Activated CD4-positive, CD25-positive, alpha-beta regulatory T cell treated with anti-CD3 and anti-CD28 coated beads, Interleukin-2, amount 50 U/mL, for 72 hours (primary cell): Measurements from ENCODE around the gene TMC1.

Source experiments
- DNase-seq: peaks from one replicate; pipeline ENCODE4 v3.0.0; 2021

TMC1 gene

DNA sequence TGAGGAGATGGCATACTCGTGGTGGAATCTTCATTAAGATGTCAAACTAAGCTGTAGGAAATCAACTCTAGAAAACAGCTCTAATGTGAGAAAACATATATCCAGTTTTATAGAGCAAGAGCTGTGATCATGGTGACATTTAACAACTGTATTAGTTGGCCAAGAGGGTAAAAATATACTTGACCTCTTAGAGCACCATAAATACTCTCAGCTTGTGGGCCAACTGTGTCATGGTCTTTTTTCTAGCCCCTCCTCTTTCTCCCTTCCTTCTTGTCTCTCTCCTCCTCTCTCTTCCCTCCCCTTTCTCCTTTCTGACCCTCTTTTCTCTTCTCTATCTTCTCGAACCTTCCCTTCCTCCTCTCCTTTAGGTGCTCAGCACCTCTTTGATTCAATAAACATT is 54.7 kb downstream of the TMC1 start:
- no peak for DNase-seq

DNA sequence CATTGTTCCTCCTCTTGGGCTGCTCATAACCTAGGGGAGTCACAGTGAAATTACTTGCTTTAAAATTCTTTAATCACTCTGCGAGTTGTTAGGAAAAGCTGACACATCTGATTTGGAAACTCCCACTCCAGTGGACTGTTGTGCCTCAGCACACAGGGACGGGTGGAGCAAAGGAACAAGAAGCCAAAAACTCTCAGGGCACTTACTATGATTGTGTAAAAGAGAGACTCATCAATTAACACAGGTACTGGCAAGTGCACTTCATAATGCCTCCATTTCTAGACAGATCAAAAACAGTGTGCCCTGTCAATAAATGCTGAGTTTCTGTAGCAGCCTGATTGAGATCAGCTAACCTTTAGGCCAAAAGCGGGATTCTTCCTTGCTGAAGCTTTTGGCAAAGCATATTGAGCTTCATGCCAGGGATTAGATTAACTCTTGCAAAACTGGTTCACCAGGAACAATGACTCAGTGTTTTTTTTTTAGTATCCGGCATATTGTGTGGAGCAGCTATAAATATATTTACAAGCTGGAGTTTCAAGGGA is 55.9 kb downstream of the TMC1 start:
- no peak for DNase-seq

DNA sequence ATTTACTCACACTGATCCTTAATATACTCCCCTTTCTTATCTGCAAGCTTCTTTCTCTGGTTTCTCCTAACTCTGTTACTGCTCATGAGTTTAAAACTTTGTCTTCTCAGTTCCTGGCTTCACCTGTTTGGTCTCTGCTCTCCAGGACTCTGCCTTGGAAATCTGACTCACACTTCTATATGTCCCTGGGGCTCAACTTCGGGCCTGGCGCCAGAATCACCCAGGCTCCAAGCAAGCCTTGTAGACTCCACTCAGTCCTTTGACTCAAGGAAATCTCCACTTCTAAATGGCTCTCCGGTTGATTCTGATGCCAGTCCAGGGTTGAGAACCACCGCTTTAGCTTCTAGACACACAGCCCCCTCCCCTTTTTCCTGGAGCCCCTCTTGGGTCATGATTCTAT is 57.8 kb downstream of the TMC1 start:
- DNase-seq = no peak

DNA sequence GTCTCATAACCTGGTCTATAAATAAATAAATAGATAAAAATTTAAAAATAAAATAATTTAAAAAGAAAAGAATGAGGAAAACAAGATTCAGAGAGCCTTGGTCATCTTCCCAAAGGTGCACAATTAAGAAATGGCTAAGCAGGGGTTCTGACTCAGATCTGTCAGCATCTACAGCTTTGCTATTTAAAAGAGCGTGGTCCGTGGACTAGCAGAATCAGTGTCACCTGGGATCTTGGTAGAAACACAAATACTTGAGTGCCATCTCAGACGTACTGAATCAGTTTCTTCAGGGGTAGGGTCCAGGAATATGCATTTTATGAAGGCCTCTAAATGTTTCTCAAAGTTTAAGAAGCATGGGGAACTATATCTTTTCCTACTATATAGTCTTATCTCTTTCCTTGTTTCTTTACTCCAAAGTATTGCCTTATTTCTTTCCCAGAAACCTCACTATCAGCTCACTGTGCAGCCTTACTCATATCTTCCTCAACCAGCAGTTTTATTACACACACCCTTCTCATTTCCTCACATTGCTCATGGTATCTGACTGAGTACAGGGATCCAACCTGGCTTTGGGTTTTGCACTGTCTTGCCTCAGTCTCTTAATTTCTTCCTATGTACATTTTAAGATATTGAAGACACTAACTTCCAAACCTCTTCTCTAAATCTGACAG is 58.6 kb downstream of the TMC1 start:
- DNase-seq = no peak

DNA sequence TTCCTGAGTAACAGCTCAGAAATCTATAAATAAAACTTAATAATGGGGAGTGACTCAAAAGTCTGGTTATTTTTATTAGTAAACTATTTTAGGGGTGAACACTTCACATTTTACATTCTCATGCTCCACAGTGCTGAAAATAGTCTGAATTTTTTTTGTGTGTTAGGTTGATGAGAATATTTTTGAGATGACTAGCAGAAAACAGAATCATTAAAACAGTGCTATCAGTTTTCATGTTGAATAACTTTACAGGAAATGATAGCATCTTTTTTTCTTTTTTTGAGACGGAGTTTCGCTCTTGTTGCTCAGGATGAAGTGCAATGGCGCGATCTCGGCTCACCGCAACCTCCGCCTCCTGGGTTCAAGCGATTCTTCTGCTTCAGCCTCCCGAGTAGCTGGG is 60.3 kb downstream of the TMC1 start:
- no peak for DNase-seq

DNA sequence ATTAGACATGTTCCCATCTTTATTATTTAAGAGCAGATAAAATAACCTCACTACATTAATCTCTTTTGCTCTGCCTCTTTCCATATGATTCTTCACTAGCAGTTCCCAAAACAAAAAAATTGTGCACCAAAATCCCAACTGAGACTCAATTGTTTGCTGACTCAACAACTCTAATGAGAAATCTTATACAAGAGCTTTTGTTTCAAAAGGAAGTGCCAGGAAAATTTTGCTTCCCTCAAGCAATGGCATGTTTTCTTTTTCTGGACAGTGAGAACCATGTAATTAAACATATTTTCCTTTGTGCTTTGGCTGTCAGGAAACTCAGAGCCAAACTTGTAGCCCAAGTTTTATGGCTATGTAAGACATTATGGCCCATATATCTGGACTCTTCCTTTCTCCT is 62.0 kb downstream of the TMC1 start:
- no peak for DNase-seq

DNA sequence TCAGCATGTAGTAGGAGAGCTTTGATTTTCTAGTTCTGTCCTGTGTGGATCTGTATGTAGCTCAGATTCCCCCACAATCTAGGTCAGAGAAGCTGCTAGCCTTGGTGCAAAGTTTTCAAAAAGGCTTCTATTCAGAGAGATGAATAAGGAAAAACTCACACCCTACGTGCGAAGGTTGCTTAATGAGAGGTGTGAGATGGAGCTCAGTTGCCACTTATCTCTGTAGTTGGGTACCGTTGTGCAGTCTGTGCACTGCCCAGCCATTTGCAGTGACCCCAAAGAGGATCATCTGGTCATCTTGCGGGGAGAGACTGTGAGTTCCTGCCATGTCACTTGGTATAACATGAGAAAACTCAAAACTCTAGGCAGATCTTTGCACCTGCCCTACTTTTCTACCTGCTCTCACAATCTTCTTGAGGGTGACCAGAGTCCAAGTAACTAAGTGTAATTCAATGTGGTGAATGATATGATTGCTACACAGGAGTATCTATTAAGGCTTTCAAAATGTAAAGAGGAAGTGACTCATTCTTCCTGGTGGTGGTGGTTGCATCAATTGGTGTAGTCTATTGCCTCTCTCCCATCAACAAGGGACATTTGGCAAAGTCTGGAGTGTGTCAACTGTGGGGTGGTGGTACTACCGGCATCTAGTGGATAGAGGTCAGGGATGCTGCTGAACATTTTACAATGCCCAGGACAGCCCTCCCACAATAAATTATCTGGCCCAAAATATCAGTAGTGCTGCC is 65.2 kb downstream of the TMC1 start:
- no peak for DNase-seq

DNA sequence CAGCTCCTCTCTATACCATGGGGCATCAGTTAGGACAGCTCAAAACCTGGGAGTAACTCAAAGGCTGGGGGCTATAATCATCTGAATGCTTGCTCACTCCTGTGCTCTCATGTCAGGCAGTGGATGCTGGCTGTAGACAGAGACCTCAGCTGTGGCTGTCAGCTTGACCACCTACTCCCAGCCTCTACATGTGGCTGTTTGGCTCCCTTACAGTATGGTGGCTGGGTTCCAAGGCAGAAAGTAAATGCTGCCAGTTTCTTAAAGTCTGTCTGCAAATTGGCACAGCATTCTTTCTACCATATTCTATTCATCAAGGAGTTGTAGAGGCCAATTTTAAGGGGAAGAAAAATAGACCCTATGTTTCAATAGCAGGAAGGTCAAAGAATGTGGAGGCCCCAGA is 66.9 kb downstream of the TMC1 start:
- no peak for DNase-seq

DNA sequence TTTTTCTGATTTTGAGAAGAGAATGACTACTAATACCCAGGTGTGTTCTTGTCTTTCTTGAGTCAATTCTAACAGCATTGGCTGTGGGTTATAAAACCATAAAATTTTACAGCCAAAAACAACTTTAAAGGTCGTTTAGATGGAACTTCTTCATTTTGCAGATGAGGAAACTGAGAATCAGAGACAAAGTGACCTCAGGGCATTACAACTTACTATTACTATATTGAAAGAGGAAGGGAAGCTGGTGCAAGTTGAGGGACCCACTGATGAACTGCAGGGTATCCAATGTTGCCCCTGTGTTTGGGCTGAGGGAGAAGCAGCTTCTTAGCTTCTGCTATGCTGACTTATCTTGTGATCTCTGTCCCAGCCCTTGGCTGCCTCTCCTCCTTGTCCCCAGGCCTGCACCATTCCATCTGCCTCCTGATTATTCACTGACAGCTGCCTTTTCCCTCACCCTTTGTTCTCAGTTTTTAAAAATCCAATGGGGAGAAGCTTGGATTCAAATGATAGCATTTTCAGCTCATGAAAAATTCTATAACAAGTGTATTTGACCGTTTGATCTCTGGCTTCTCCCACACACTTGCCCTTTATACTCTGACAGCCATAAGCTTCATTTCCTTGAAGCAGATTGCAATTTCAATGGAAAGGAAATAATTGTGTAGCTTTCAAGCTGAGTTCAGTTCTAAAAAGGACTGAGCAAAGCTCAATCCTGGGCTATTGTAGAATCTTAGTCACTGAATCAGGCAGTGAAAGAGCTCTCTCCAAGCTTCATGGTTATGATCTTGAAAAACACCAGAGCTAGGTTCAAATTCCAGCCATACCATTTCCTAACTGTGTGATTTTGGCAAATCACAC is 68.5 kb downstream of the TMC1 start:
- DNase-seq = no peak

DNA sequence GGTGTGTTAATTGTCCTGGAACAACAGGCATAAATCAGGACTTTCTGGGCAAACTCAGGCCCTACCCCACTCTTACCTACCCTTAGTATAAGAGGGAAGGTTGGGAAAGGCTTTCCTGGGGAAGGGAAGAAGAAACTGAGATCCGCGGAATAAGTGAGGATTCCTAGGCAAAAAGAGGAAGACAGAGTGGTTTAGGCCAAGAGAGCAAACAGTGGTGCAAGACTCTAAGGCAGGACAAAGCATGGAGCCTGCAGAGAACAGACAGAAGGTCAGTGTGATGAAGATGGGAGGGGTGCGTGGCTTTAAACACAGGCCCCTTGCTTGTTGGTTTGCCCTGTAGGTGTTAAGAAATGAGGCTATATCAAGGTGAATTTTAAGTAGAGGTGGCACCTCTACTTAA is 69.4 kb downstream of the TMC1 start:
- DNase-seq = no peak

DNA sequence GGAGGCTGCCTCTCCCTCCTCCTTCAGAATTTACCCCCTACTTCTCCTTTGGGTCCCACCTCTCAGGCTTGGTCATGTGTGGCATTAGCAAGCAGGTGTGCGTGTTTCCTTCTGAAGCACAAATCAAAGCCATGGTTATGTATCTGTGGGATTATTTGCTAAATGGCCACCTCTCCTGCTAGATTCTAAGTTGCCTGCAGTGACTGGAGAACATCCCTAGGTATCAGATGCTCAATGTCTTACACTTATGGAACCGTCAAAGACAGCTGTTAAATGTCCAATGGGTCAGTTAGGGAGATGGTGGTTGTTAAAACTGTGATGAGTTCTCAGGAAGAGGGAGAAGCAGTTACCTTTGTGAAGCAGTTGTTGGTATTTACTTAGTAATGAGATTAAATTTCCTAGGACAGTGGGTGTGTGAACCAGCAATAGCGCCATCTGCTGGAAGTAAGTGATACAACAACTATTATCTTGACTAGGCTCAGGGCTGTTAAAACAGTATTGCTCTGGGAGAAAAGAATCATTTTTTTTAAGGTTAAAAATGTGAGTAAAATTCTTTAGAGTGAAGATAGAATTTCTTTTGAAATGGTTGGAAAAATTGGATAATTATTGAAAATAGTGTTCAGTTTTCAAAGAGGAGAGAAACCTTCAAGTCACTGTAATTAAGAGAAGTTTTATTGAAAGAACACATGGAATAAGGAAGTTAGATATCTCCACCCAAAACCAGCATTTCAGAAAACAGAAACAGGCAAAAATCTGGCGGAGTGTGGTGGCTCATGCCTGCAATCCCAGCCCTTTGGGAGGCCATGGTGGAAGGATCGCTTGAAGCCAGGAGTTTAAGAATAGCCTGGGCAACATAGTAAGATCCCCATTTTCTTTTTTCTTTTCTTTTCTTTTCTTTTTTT is 71.3 kb downstream of the TMC1 start:
- DNase-seq = no peak

DNA sequence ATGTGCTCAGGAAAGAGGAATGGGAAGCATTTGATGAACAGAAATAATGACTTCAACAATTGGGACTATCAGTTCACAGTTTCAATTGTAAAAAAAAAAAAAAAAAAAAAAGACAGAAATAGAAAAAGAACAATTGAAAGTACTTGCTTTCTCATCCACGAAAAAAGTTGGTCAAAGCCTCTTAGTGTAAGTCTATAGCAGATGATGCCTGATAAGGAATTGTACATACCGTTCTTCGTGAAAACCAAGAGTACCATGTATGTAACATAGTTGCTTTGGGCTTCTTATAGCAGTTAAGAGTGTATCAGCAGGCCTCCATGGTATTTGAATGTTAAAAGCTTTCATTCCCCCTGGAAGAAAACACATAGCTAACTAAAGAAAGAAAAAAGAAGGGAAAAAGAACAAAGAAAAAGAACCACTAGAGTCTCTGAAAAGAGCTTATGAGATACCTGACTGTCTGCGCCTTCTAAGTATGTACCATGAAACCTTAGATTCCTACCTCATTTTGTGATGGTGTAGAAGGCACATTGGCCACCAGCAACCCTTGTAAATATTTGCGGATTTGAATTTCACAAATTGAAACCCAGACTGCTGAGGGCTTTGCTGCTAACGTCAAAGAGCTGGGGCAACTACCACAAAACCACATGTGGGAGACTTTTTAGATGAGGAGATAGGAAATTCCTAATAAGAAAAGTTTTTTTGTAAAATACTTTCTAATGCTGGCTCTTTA is 75.2 kb downstream of the TMC1 start:
- no peak for DNase-seq

DNA sequence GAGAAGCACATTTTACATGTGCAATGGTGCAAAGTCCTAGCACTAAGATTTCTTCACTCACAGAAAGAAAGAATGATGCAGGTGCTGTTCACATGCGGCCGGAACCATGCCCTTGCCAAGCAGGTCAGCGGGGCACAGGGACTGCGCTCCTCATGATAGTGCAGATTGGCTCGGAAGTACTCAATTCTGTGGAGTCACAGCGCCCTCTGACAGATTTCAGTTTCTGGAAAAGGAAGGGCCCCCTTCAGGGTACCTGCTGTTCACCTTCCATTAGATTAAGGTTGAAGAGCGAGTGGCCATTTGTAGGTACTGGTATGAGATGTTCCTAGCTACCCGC is 75.7 kb downstream of the TMC1 start:
- no peak for DNase-seq

DNA sequence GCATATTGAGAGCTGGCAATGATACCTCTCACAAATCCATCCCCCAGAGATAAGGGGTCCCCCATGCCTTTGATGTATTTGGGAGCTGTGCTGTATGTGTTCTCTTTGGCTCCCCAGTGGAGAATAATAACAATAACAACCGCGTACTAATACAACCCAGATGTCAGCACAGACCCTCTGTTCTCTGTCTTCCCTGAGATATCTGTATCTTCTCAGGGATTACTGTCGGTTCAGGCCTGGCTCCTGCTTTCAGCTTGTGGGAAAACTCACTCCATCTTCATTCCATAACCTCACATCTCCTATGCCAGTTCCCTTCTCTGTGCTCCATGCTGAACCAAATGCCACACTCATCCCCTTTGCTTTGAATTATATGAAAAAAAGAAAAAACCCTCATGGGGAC is 76.2 kb downstream of the TMC1 start:
- no peak for DNase-seq

DNA sequence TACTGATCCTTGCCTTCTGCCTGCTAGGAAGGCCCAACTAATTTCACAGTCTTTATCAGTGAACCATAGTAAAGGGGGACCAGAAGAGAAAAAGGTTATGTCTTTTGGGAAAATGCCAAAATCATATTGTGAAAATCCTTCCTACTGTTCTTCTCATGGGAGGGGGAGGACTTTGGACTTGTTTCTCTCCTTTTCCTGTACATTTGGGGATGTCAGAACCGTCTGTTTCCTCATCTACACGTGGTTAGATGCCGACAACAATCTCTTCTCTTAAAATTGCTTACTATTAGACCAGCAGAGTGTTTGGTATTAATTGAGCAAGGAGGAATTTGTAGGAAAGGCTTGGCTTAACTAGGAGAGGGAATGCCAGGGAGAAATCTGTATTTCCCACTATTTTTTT is 77.2 kb downstream of the TMC1 start:
- no peak for DNase-seq

DNA sequence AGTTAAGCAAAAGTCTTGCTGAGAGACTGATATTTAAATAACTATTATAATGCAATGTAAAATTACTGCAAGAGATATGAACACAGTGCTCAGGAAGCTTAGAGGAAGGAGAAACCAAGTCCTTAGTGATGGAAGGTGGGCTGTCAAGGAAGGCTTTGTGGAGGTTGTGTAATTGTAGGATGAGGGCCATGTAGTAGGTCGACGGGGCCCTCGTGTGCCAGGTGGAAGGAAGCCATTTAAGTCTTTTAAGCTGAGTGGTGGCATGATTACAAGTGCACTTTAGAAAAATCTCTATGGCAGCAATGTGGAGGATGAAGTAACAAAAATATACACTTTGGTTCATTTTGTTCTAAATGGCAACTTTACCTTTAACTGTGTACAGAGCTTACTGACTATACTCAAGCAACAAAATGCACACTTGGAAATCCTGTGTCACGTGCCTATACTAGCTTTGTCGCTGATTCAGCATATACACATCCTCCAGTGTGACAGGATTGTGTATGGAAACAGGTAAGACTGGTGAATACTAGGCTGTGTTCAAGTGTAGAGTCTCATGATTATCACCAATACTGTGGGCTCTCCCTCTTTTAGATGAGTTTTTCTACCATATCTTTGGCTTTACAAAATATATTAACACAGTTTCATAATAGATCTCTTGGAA is 78.6 kb downstream of the TMC1 start:
- DNase-seq = no peak

DNA sequence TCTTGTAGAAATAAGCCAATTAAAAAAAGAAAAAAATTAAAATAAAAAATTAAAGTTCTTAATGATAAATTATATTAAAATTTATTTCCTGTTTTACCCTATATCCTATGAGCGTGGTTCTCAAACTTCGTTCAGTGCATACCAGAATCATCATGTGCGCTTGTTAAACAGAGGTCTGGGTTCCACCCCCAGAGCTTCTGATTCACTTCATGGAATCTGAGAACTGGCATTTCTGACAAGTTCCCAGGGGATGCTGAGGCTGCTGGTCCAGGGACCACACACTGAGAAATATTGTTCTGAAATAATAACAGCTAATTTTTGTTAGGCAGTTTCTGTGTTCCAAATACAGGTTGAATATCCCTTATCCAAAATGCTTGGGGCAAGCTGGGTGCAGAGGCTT is 79.3 kb downstream of the TMC1 start:
- DNase-seq = no peak

DNA sequence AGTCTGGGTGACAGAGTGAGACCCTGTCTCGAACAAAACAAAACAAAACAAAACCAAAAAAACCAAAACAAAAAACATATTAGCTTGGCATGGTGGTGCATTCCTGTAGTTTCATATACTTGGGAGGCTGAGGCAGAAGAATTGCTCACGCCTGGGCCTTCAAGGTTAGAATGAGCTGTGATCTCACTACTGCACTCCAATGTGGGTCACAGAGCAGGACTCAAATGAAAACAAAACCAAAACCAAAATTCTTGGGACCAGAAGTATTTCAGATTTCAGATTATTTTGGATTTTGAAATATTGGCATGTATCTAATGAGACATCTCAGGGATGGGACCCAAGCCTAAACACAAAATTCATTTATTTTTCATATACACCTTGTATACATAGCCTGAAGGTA is 80.2 kb downstream of the TMC1 start:
- DNase-seq = no peak

DNA sequence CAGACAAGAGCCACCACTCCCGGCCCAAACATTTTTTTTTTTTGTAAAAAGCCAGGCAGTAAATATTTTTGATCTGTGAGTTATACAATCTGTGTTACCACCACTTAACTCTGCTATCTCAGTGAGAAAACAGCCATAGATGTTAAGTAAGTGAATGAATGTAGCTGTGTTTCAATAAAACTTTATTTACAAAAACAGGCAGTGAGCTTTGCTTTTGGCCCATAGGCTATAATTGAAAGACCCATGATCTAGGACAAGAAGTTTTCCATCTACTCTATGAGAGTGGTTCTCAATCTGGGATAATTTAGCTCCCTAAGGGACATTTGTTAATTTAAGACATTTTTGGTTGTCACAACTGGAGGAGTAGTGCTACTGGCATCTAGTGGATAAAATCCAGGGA is 91.0 kb downstream of the TMC1 start:
- DNase-seq = no peak

DNA sequence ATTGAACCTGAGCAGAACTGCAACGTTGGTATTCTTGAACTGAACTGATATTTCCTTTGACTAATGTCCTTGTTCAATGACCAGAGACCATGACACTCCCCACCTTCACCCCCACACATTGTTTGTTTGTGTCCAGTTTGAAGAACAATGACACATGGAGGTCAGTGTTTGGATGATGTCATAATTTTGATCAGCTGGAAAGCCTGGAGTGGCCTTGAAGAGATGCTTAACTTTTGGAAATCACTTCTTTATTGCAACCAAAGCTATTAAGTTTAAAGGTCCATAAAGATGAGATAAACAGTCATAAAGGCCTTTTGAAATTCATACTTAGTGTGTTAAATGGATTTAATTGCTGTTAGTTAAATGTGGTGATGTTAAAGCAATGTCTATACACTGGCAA is 92.7 kb downstream of the TMC1 start:
- no peak for DNase-seq

DNA sequence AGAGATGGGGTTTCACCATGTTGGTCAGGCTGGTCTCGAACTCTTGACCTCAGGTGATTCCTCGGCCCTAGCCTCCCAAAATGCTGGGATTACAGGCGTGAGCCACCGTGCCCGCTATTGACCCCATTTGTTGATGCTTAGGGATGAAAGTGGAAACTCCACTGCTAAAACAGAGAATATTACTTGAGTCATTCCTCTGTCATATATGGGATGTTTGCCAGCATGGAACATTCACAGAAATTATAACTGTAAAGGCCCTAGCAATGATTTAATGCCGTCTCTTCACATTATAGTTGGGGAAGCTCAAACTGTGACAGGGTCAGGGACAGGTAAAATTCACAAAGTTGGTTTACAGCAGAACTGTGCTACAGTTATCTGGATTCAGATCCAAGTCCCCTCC is 94.5 kb downstream of the TMC1 start:
- DNase-seq = no peak

DNA sequence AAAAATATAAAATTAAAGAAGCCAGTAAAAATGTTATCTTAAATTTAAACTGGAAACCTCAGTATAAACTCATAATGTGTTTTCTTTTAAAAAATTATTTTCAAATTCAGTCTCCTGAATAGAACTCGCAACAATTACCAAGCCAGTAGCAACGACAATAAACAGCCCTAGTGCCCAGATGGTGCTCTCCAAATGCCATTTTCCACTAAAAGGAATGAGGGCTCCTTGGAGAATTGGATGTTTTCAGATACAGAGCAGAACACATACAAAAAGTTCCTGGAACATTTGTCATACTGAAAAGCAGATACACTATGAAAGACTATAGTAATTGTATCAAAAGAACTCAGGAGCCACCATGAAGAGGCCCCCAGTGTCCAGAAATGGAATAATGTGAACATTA is 97.4 kb downstream of the TMC1 start:
- DNase-seq = no peak
